MCF 10A (cell line): ENCODE results near the gene PTPRE. TPM values are rescaled to one million over a fixed set of nuclear protein-coding genes. Genes with fewer than 3 reads are reported as not detected.
A peak's percentile ranks its signal among the peaks of the same experiment; 100 is the strongest.

ENCODE experiments used
- BruUV-seq: library from RNA; stranded (reverse); fragments of 400-500 nt; replicated peaks from 2 replicates; lab custom pipeline; 2021; lab: Mats Ljungman, UMichigan
- CTCF ChIA-PET: fragments of 300-600 bp; sonication (Branson Sonifier 250); formaldehyde crosslinking; extraction: SDS; loops from one replicate; lab custom pipeline; 2021; ENCODE audit warnings: antibody characterized with exemption, inconsistent platforms; lab: Yijun Ruan, JAX
- POLR2A ChIA-PET: fragments of 300-600, 350-650 bp; sonication (Branson Sonifier 250); formaldehyde crosslinking; extraction: SDS; loops from one replicate; lab custom pipeline; 2020; ENCODE audit warnings: antibody characterized with exemption, inconsistent platforms; lab: Yijun Ruan, JAX
- DNase-seq: peaks from one replicate; pipeline ENCODE4 v3.0.0-alpha.2; 2018; ENCODE audit not compliant: unreplicated experiment
- H3K27ac Mint-ChIP-seq: one replicate; pipeline ENCODE4 v1.8.0; 2022; ENCODE audit warnings: mild to moderate bottlenecking, low read depth, mixed read lengths; ENCODE audit not compliant: unreplicated experiment
- H3K27me3 Mint-ChIP-seq: one replicate; pipeline ENCODE4 v1.8.0; 2022; ENCODE audit warnings: mixed read lengths; ENCODE audit not compliant: insufficient read depth, unreplicated experiment
- H3K36me3 Mint-ChIP-seq: one replicate; pipeline ENCODE4 v1.8.0; 2022; ENCODE audit warnings: mild to moderate bottlenecking, moderate library complexity, mixed read lengths; ENCODE audit not compliant: insufficient read depth, unreplicated experiment
- H3K4me1 Mint-ChIP-seq: one replicate; pipeline ENCODE4 v1.8.0; 2022; ENCODE audit warnings: mixed read lengths; ENCODE audit not compliant: insufficient read depth, unreplicated experiment
- H3K4me3 Mint-ChIP-seq: one replicate; pipeline ENCODE4 v1.8.0; 2022; ENCODE audit warnings: mild to moderate bottlenecking, moderate library complexity, mixed read lengths; ENCODE audit not compliant: unreplicated experiment
- H3K9me3 Mint-ChIP-seq: one replicate; pipeline ENCODE4 v1.8.0; 2022; ENCODE audit warnings: mixed read lengths; ENCODE audit not compliant: unreplicated experiment
- CTCF ChIP-seq: fragments of 200-600 bp; IDR thresholded peaks from one replicate; pipeline ENCODE4 v1.8.0; 2022; ENCODE audit warnings: antibody characterized with exemption, mild to moderate bottlenecking; ENCODE audit not compliant: unreplicated experiment
- intact Hi-C: fragments of 100-400 bp; cut with micrococcal nuclease; formaldehyde crosslinking; loops from 2 replicates; pipeline ENCODE4 v1.14.1; 2022
- total RNA-seq: library from RNA; stranded (reverse); gene quantifications from 2 replicates; pipeline ENCODE4 v1.2.3, GENCODE V29; 2022

The PTPRE gene
- total RNA-seq, 1 experiment from 2014 or later, result 34.6 TPM

DNA sequence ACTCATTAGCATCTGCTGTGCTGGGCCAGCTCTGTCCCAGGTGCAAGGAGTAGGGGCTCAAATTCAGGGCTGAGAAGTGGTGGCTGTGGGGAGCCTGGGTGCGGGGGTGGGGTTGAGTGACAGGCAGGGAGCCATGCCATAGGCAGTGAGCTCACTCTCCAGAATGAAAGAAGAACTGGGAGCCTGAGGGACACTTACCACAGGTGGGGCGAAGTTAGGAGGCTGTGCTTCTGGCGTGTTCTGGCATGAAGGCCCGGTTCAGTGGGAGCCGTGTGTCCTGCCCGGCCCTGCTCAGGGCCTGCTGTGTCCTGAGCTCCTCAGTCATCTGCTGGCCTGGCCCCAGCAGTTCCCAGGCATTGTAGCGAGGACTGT, 156.8 kb downstream of the PTPRE start:
- intact Hi-C loops, result loop anchor here (1.0 kb wide), 2 partner anchors 15 to 26 kb away; no protein-coding TSS in a partner anchor
- Mint-ChIP-seq H3K4me1 (peaks cover 31% of the 10 kb centered on the region), H3K36me3 (peaks cover 62% of the 10 kb centered on the region), H3K27ac (peak overlapping the region; percentile 95), H3K9me3 (no peaks in the 10 kb centered on the region), H3K4me3 (peak overlapping the region; percentile 16), H3K27me3 (no peaks in the 10 kb centered on the region)
- no TSS peak for BruUV-seq
- no peak for TF ChIP-seq CTCF
- DNase-seq, result peak; percentile 92
- ChIA-PET POLR2A (interaction anchor here (0.9 to 9.2 kb wide), 10 partner anchors 9 to 172 kb away, joined by 3 to 216 read pairs (median 4); no protein-coding TSS in a partner anchor), CTCF (interaction anchor here (0.5 to 17.1 kb wide), 8 partner anchors 9 to 348 kb away, joined by 3 to 354 read pairs (median 4); no protein-coding TSS in a partner anchor)

GRCh38 chr10:128064108-128064969, 157.4 kb downstream of the PTPRE start:
- intact Hi-C loops, result loop anchor here (1.0 kb wide), 2 partner anchors 16 to 27 kb away; no protein-coding TSS in a partner anchor
- POLR2A ChIA-PET, result interaction anchor here (0.6 to 9.2 kb wide), 15 partner anchors 10 to 96 kb away, joined by 3 to 216 read pairs (median 4); no protein-coding TSS in a partner anchor
- Mint-ChIP-seq H3K27ac (peak overlapping the region; percentile 95), H3K27me3 (no peaks in the 10 kb centered on the region), H3K36me3 (peaks cover 62% of the 10 kb centered on the region), H3K9me3 (no peaks in the 10 kb centered on the region), H3K4me3 (peak overlapping the region; percentile 57), H3K4me1 (peaks cover 31% of the 10 kb centered on the region)
- CTCF ChIA-PET, result interaction anchor here (0.5 to 17.1 kb wide), 11 partner anchors 10 to 349 kb away, joined by 3 to 354 read pairs (median 3); partner anchors contain the start of gene PTPRE
- peak; percentile 97 for DNase-seq
- TF ChIP-seq CTCF, result no peak
- no TSS peak for BruUV-seq

GRCh38 chr10:128064970-128065580, 158.2 kb downstream of the PTPRE start:
- H3K4me1 Mint-ChIP-seq, result peaks cover 37% of the 10 kb centered on the region
- H3K36me3 Mint-ChIP-seq, result peaks cover 66% of the 10 kb centered on the region
- ChIA-PET CTCF (interaction anchor here (0.6 to 17.1 kb wide), 6 partner anchors 17 to 158 kb away, joined by 3 to 354 read pairs (median 4); partner anchors contain the start of gene PTPRE), POLR2A (interaction anchor here (0.9 to 9.2 kb wide), 8 partner anchors 14 to 74 kb away, joined by 3 to 216 read pairs (median 3); no protein-coding TSS in a partner anchor)
- TF ChIP-seq CTCF, result no peak
- DNase-seq, result no peak
- peak overlapping the region; percentile 57 for H3K4me3 Mint-ChIP-seq
- TSS peak; percentile 23 for BruUV-seq
- peak overlapping the region; percentile 95 for H3K27ac Mint-ChIP-seq
- H3K27me3 Mint-ChIP-seq, result no peaks in the 10 kb centered on the region
- intact Hi-C loops, result loop anchor here (1.0 kb wide), 2 partner anchors 17 to 28 kb away; no protein-coding TSS in a partner anchor
- H3K9me3 Mint-ChIP-seq, result no peaks in the 10 kb centered on the region
